ENCODE measurements around the gene HIVEP2.

DNA sequence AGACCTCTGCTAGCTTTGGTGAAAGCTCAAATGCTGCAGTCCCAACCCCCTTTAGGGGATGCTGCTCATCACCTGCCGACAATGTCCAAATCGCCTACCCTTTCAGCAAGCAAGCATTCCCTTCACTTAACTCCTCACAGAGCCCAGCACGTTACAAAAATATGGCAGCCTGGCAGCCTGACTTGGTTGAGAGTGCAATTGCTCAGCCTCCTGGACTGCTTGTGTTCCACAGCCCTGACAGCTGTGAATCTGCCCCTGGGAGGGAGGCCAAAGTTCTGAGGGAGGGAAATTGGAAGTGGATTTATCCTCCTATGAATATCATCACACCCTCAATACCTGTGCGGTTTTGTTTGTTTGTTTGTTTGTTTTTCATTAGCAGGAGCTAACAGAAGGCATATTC is 231.0 kb downstream of the HIVEP2 start:
- TF ChIP-seq POLR2A (IDR thresholded peaks at IDR 0.05; ENCODE audit: low read depth, low read length) (no peak), FOS (IDR thresholded peaks at IDR 0.05; ENCODE audit: borderline replicate concordance, insufficient read depth, low read length) (no peak), EZH2 (IDR thresholded peaks at IDR 0.05; ENCODE audit: borderline replicate concordance, low read depth, low read length, severe bottlenecking) (no peak), POLR2AphosphoS5 (IDR thresholded peaks at IDR 0.05; ENCODE audit: insufficient read depth, low read depth, low read length) (no peak), GATA2 (IDR thresholded peaks at IDR 0.05; ENCODE audit: insufficient read depth, insufficient read length, low read depth, low read length) (no peak)
- TF ChIP-seq, protein P1, sequence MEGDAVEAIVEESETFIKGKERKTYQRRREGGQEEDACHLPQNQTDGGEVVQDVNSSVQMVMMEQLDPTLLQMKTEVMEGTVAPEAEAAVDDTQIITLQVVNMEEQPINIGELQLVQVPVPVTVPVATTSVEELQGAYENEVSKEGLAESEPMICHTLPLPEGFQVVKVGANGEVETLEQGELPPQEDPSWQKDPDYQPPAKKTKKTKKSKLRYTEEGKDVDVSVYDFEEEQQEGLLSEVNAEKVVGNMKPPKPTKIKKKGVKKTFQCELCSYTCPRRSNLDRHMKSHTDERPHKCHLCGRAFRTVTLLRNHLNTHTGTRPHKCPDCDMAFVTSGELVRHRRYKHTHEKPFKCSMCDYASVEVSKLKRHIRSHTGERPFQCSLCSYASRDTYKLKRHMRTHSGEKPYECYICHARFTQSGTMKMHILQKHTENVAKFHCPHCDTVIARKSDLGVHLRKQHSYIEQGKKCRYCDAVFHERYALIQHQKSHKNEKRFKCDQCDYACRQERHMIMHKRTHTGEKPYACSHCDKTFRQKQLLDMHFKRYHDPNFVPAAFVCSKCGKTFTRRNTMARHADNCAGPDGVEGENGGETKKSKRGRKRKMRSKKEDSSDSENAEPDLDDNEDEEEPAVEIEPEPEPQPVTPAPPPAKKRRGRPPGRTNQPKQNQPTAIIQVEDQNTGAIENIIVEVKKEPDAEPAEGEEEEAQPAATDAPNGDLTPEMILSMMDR (IDR thresholded peaks at IDR 0.05; ENCODE audit: extremely low read depth in 1 of 2, insufficient read depth in 1 of 2, low read depth in 1 of 2, low read length in 2 of 2) = no peak
- TF ChIP-seq, protein P2, sequence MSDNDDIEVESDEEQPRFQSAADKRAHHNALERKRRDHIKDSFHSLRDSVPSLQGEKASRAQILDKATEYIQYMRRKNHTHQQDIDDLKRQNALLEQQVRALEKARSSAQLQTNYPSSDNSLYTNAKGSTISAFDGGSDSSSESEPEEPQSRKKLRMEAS (IDR thresholded peaks at IDR 0.05; ENCODE audit: insufficient read depth, insufficient read length) = no peak
